Loucy (cell line): ENCODE results near the gene GNG2.

Source experiments
- H2AFZ ChIP-seq: fragments of 200-600 bp; sonication (generic); 2 replicates; pipeline ENCODE4 v1.6.0; 2016; ENCODE audit warnings: antibody characterized with exemption, mild to moderate bottlenecking, low read length, moderate library complexity
- H3F3A ChIP-seq: fragments of 200-600 bp; 2 replicates; pipeline ENCODE4 v1.6.0; 2016; ENCODE audit warnings: antibody characterized with exemption, low read depth, mild to moderate bottlenecking
- H3K27me3 ChIP-seq: fragments of 200-600 bp; sonication (generic); 2 replicates; pipeline ENCODE4 v1.6.1; 2014; ENCODE audit warnings: low read length, mild to moderate bottlenecking; ENCODE audit not compliant: insufficient read depth, poor library complexity, severe bottlenecking
- H3K36me3 ChIP-seq: fragments of 200-600 bp; sonication (generic); 2 replicates; pipeline ENCODE4 v1.6.1; 2016; ENCODE audit warnings: low read length; ENCODE audit not compliant: insufficient read depth
- H3K4me1 ChIP-seq: fragments of 200-600 bp; sonication (generic); 2 replicates; pipeline ENCODE4 v1.5.1; 2014; ENCODE audit warnings: low read length, mild to moderate bottlenecking; ENCODE audit not compliant: insufficient read depth, poor library complexity, severe bottlenecking
- H3K4me2 ChIP-seq: fragments of 200-600 bp; sonication (generic); 2 replicates; pipeline ENCODE4 v1.6.0; 2014; ENCODE audit warnings: antibody characterized with exemption, low read length, low read depth, mild to moderate bottlenecking; ENCODE audit not compliant: poor library complexity, severe bottlenecking
- H3K4me3 ChIP-seq: fragments of 200-600 bp; sonication (generic); 2 replicates; pipeline ENCODE4 v1.5.1; 2014; ENCODE audit warnings: low read length, mild to moderate bottlenecking, mixed read lengths; ENCODE audit not compliant: poor library complexity, severe bottlenecking
- H3K79me2 ChIP-seq: fragments of 200-600 bp; sonication (generic); 2 replicates; pipeline ENCODE4 v1.6.1; 2014; ENCODE audit warnings: low read length; ENCODE audit not compliant: insufficient read depth
- H3K9ac ChIP-seq: fragments of 200-600 bp; sonication (generic); 2 replicates; pipeline ENCODE4 v1.6.0; 2014; ENCODE audit warnings: mild to moderate bottlenecking, low read depth, low read length, moderate library complexity; ENCODE audit not compliant: poor library complexity, severe bottlenecking
- H3K9me2 ChIP-seq: fragments of 200-600 bp; sonication (generic); replicated peaks from 2 replicates; pipeline ENCODE4 v1.6.1; 2016; ENCODE audit warnings: low read depth, low read length, mixed read lengths
- H3K9me3 ChIP-seq: fragments of 200-600 bp; sonication (generic); 2 replicates; pipeline ENCODE4 v1.6.1; 2014; ENCODE audit warnings: mild to moderate bottlenecking, antibody characterized with exemption, low read length, low read depth; ENCODE audit not compliant: insufficient read depth
- H4K20me1 ChIP-seq: fragments of 200-600 bp; sonication (generic); 2 replicates; pipeline ENCODE4 v1.6.0; 2014; ENCODE audit warnings: antibody characterized with exemption, low read length, mild to moderate bottlenecking; ENCODE audit not compliant: insufficient read depth, poor library complexity, severe bottlenecking
- CTCF ChIP-seq: fragments of 200-600 bp; sonication (generic); conservative IDR thresholded peaks from 2 replicates; pipeline ENCODE4 v1.5.1; 2014; ENCODE audit warnings: mild to moderate bottlenecking, antibody characterized with exemption, low read length
- EZH2phosphoT487 ChIP-seq: fragments of 200-600 bp; IDR thresholded peaks from 2 replicates; pipeline ENCODE4 v1.6.1; 2018; ENCODE audit warnings: antibody characterized with exemption, mild to moderate bottlenecking, moderate library complexity, borderline replicate concordance

The GNG2 gene

GRCh38 chr14:51865953-51866747 is 5.7 kb downstream of the GNG2 start:
- H4K20me1 ChIP-seq = peaks cover 84% of the 10 kb centered on the region
- H3K79me2 ChIP-seq = peaks cover 99% of the 10 kb centered on the region
- H3K4me2 ChIP-seq = peak overlapping the region; percentile 84
- no peak for TF ChIP-seq EZH2phosphoT487
- no peak for TF ChIP-seq CTCF
- no peaks in the 10 kb centered on the region for H3K9me2 ChIP-seq
- H3K9me3 ChIP-seq = no peaks in the 10 kb centered on the region
- H3K9ac ChIP-seq = peak overlapping the region; percentile 16
- peaks cover 93% of the 10 kb centered on the region for H3K4me1 ChIP-seq
- no peaks in the 10 kb centered on the region for H3K27me3 ChIP-seq
- no peaks in the 10 kb centered on the region for H3F3A ChIP-seq
- no peaks in the 10 kb centered on the region for H3K36me3 ChIP-seq
- H2AFZ ChIP-seq = no peak overlapping the region
- H3K4me3 ChIP-seq = peak overlapping the region; percentile 48

GRCh38 chr14:51867741-51868140 is 7.3 kb downstream of the GNG2 start:
- no peaks in the 10 kb centered on the region for H3K27me3 ChIP-seq
- H4K20me1 ChIP-seq = peaks cover 87% of the 10 kb centered on the region
- no peaks in the 10 kb centered on the region for H3K9me3 ChIP-seq
- peaks cover 99% of the 10 kb centered on the region for H3K79me2 ChIP-seq
- H3K9ac ChIP-seq = no peak overlapping the region
- no peaks in the 10 kb centered on the region for H3K9me2 ChIP-seq
- peak overlapping the region; percentile 21 for H3K4me3 ChIP-seq
- peaks cover 87% of the 10 kb centered on the region for H3K4me1 ChIP-seq
- H3F3A ChIP-seq = no peaks in the 10 kb centered on the region
- no peak for TF ChIP-seq CTCF
- TF ChIP-seq EZH2phosphoT487 = no peak
- H3K36me3 ChIP-seq = no peaks in the 10 kb centered on the region
- peak overlapping the region; percentile 84 for H3K4me2 ChIP-seq
- H2AFZ ChIP-seq = no peak overlapping the region

GRCh38 chr14:51868405-51868804 is 8.0 kb downstream of the GNG2 start:
- Histone ChIP-seq H3K9me3 (no peaks in the 10 kb centered on the region), H3K27me3 (no peaks in the 10 kb centered on the region), H3K79me2 (peaks cover 99% of the 10 kb centered on the region), H3K9ac (no peak overlapping the region), H3K4me3 (no peak overlapping the region), H3K9me2 (no peaks in the 10 kb centered on the region), H2AFZ (no peak overlapping the region), H3K4me1 (peaks cover 88% of the 10 kb centered on the region), H3K36me3 (no peaks in the 10 kb centered on the region), H3F3A (no peaks in the 10 kb centered on the region), H4K20me1 (peaks cover 88% of the 10 kb centered on the region), H3K4me2 (peak overlapping the region; percentile 84)
- TF ChIP-seq EZH2phosphoT487 = no peak
- no peak for TF ChIP-seq CTCF
